NT2/D1 (cell line): ENCODE results near the gene PRKG1.

Experiments used
- YY1 ChIP-seq: IDR thresholded peaks from 2 replicates; pipeline ENCODE4 v1.6.1; 2011; ENCODE audit not compliant: insufficient read length, insufficient read depth
- ZNF274 ChIP-seq: IDR thresholded peaks from 2 replicates; pipeline ENCODE4 v1.6.1; 2011; ENCODE audit warnings: mild to moderate bottlenecking, low read depth, low read length

DNA sequence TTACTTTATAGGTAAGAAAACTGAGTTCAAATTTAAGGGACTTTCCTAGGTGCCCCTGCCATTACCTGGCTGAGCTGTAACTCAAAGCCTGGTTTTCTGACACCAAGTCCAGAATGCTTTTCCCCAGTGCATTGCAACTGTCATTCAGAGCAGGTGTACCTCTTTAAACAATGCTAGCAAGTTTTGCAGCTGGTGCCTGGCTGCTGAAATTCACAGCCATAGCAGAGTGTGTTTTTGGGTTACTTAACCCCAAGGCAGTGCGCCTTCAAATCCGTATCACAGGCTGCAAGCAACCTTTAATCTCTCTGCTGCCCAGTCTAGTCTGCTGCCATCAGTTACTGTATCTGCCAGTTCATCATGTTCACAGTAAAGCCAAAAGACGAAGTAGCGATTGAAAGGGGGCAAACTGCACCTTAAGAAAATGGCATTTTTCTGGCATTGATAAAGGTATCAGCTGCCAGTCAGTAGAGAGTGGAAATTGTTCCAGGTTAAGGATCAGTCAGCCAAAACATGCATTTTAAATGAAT lies 359.7 kb downstream of the PRKG1 start:
- TF ChIP-seq YY1 (no peak), ZNF274 (no peak)
